Motor neuron (in vitro differentiated cells): ENCODE measurements around the gene FAM20C. TPM values are rescaled to one million over a fixed set of nuclear protein-coding genes. Genes with fewer than 3 reads are reported as not detected.
A peak's percentile ranks its signal among the peaks of the same experiment; 100 is the strongest.
"Not testable (repeated sequence)": the region's sequence is repeated elsewhere in the genome, so short reads cannot be mapped to it uniquely, and the experiment has no call there.

ENCODE experiments used
- ATAC-seq, 8 experiments: fragments of 200-7000 bp; cut with Tn5 transposase; replicated peaks in 6 of 8; 2 replicates each; pipeline ENCODE4 v1.8.0; 2021; ENCODE audit warnings: mild to moderate bottlenecking in 8 of 8, moderate library complexity in 8 of 8
- H3K27ac ChIP-seq, 2 donors: fragments of 250-450 bp; sonication (Bioruptor Pico); 2 replicates each; pipeline ENCODE4 v1.9.0; 2021; ENCODE audit warnings: antibody characterized with exemption in 2 of 2, mild to moderate bottlenecking in 2 of 2, moderate library complexity in 1 of 2
- H3K4me1 ChIP-seq, 2 donors: fragments of 250-450 bp; sonication (Bioruptor Pico); replicated peaks in 1 of 2; 2 replicates each; pipeline ENCODE4 v1.6.1; 2021; ENCODE audit warnings: antibody characterized with exemption in 2 of 2, mild to moderate bottlenecking in 2 of 2, moderate library complexity in 1 of 2
- H3K4me3 ChIP-seq, 5 donors: fragments of 250-450 bp; sonication (Bioruptor Pico); 2 replicates each; pipeline ENCODE4 v1.9.0; 2021; ENCODE audit warnings: antibody characterized with exemption in 5 of 5, mild to moderate bottlenecking in 5 of 5, moderate library complexity in 4 of 5
- WGBS, 10 experiments: fragments of 450-650 bp; shearing (Covaris generic); methylation state at CpG; one replicate each; pipeline ENCODE4 v1.0.0; 2022; 5-methylcytosine and 5-hydroxymethylcytosine counted together
- in situ Hi-C, 9 experiments: fragments of 400-800 bp; cut with MboI; loops; one replicate each; pipeline ENCODE4 v1.15.0; 2021; ENCODE audit warnings: low sequenced_read_pairs in 9 of 9, low pct_unique_long_range_greater_than_20kb in 2 of 9; ENCODE audit not compliant: unreplicated experiment in 9 of 9
- total RNA-seq, 8 experiments: library from RNA; unstranded; fragments of 300-600 nt; gene quantifications; 2 replicates each; pipeline versions ENCODE4 v1.2.3 to v1.2.4, GENCODE V29; 2022

Gene FAM20C
- total RNA-seq, 8 experiments from 2014 or later: 19.0 to 42.1 (median 22.9) TPM

DNA sequence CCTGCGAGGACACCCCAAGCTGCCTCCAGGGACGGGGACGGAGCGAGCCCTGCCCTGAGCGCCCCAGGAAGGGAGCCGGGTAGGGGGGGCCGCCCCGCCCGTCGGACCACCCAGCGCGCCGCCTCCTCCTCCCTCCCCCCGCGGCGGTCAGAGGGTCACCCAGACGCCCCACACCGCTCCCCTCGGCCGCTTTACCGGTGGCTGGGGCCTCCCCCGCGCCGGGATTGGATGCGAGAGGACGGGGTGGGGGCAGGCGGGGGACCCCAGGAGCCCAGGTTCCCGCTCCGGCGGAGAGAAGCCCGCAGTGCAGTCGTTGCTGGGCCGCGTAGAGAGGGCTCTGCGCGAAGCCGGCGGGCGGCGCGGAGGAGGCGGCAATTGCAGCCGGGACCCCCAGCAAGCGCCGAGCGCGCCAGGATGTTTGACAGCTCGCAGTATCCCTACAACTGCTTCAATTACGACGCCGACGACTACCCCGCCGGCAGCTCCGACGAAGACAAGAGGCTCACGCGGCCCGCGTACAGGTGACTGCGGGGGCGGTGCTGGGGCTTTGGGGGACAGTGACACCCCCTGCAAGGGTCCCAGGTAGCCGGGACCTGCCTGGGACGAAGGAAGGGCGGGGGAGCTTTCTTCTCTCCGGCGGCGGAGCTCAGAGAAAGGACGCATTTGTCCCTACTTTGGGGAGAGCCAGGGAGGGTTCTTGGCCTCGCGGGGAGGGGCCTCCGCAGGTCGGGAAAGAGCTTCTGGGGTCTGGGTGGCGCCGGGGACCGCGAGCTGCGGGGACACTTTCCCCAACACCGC, 97.6 kb downstream of the FAM20C start, which contains the start of gene FOXL3:
Gene FOXL3, plus strand, starts transcription at position 415 of the 798 bp plus-strand sequence. Its CDS starts 0 bp downstream, at position 415.
- Histone ChIP-seq H3K27ac (no peak within 1 kb of the TSS), H3K4me3 (no peak within 1 kb of the TSS), H3K4me1 (peaks cover 0 to 3% of the 10 kb centered on the region in 2 donors)
- 2 to 4% methylated on average over 4 to 17 of the region's 79 CpGs; no CpG with 5 or more reads in 8 of the 10 experiments for WGBS, 10 experiments
- no peak for ATAC-seq
- in situ Hi-C loops: no loop called here

DNA sequence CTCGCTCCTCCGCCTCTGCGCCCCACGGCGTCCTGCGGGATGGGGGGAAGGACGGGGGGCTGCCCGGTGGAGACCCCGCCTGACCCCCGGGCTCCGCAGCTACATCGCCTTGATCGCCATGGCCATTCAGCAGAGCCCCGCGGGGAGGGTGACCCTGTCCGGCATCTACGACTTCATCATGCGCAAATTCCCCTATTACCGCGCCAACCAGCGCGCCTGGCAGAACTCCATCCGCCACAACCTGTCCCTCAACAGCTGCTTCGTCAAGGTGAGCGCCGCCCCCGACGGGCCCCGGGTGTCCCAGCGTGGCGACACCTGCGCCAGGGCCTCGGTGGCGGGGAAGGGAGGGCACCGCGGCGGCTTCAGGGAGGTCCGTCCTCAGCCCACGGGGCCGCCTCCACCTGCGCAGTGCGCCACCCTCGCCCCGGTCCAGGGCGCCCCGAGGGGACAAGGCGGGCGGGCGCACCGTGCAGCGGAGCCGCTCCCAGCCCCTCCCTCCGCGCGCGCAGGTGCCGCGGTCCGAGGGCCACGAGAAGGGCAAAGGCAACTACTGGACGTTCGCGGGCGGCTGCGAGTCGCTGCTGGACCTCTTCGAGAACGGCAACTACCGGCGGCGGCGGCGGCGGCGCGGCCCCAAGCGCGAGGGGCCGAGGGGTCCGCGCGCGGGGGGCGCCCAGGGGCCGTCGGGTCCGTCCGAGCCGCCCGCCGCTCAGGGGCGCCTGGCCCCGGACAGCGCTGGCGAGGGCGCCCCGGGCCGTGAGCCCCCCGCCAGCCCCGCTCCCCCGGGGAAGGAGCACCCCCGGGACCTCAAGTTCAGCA, 98.4 kb downstream of the FAM20C start:
- Histone ChIP-seq H3K27ac (no peak overlapping the region), H3K4me3 (no peak overlapping the region), H3K4me1 (peaks cover 0 to 3% of the 10 kb centered on the region in 2 donors)
- WGBS, 10 experiments: 0% methylated on average over 2 of the region's 102 CpGs; no CpG with 5 or more reads in 9 of the 10 experiments
- peak in 2 of 8 experiments; percentile 24 to 32 for ATAC-seq
- in situ Hi-C loops: no loop called here

DNA sequence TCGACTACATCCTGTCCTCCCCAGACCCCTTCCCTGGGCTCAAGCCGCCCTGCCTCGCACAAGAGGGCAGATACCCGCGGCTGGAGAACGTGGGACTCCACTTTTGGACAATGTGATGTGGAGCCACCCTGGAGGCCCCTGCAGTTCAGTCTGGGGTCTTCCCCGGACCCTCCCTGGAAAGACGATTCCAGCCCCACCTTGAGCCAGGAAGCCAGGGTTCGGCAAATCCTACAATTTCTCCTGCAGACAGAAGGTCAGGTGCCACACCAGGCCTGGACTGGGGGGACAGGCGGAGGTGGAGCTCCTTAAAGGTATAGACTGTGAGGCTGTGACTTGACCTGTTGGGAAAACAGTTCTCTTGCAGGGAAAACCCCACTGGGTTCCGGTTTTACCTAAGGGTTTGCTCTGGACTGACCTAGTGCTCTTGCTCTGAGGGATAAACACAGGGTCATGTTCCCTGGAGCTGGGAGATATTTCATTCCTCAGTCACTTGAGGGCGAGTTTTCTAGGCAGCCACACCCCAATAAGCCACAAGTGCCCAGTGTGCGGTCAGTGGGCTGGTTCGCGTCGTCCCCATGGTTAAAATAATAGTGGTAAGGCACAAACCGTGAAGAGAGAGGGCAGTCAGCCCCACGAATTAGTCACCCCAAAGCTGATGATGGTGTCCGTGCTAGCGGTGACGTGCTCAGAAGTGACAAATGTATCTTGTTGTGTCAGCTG, 99.2 kb downstream of the FAM20C start:
- in situ Hi-C loops: no loop called here
- 47 to 80% (median 62%) methylated on average over 2 to 10 of the region's 21 CpGs; no CpG with 5 or more reads in 3 of the 10 experiments for WGBS, 10 experiments
- Histone ChIP-seq H3K4me3 (no peak overlapping the region), H3K4me1 (peaks cover 0 to 3% of the 10 kb centered on the region in 2 donors), H3K27ac (no peak overlapping the region)
- ATAC-seq: no peak

DNA sequence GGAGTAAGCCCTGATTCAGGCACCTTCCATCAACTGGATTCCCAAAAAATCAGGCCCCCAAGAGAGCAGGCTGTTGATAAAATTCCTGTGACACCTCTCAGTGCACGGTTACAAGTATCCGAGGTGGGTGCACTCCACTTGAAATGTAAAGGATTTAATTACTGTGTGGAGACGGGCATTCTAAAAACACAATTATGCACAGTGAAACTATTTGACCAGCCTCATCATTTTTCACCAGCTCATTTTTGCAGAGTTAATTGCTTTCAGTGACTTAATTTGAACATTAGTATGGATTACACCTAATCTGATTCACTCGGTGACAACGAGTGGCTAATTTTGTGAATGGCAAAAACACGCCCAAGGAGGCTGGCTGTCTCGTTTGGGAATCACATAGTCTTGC, 99.9 kb downstream of the FAM20C start:
- in situ Hi-C loops: no loop called here
- peaks cover 0 to 3% of the 10 kb centered on the region in 2 donors for H3K4me1 ChIP-seq
- no peak overlapping the region for H3K27ac ChIP-seq
- H3K4me3 ChIP-seq: no peak overlapping the region
- WGBS, 10 experiments: 18 to 100% (median 78%) methylated on average over 1 to 6 of the region's 7 CpGs
- no peak for ATAC-seq

DNA sequence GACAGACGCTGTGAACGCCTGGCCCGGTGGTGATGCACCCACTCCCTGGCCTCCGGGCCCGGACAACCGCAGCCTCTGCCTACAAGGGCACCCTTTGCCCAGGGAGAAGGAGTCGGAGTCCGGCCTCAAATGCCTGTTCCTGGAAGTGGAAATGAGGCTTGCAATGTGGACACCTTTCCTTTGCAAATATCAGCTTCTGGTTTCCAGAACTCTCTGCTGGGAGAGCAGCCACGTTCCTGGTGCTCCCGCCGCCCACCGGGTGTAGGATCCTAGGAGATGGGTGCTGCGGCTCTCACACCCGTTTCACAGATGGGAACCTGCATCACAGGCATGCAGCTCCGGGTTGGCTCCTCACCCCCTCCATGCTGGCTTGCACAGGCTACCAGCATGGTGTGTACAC, 100.5 kb downstream of the FAM20C start:
- no peak overlapping the region for H3K27ac ChIP-seq
- no peak for ATAC-seq
- WGBS, 10 experiments: 0 to 80% (median 71%) methylated on average over 1 to 10 of the region's 15 CpGs; no CpG with 5 or more reads in 5 of the 10 experiments
- no peak overlapping the region for H3K4me3 ChIP-seq
- H3K4me1 ChIP-seq: peaks cover 0 to 3% of the 10 kb centered on the region in 2 donors
- in situ Hi-C loops: no loop called here

DNA sequence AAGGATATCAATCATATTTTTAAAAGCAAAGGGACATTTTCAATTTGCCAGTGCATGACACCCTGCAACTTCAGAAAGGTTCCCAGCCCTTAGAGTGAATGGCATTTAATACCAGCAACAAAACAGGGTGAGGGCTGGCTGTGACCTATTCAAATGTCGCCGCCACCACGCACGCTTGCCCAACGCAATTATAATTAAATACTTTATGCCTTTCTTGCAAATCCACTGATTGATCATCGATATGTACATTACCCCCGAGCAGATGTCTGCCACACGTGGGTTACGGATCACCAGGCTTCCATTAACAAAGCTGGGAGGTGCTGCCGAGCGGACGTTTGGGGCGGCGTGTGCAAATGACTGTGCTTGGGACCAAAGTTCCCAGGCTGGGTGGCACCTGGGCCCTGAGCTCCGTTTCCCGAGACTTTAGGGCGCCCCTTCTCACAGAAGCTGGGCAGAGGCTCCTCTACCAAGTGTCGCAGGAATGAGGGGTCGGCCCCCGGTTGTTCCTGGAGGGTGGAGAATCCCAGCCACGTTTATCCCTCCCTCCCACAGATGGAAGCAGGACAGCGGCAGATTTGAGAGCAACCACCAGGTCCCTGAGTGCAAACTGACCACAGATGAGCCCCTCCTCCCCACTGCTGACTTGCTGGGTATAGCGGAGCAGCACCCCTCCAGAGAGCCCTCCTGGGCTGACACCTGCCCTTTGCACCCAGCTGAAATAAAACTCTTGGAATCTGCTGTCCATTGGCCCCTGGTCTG, 101.5 kb downstream of the FAM20C start:
- Histone ChIP-seq H3K4me3 (no peak overlapping the region), H3K4me1 (peaks cover 0 to 3% of the 10 kb centered on the region in 2 donors), H3K27ac (no peak overlapping the region)
- in situ Hi-C loops: no loop called here
- no peak for ATAC-seq
- 20 to 87% (median 52%) methylated on average over 1 to 14 of the region's 23 CpGs; no CpG with 5 or more reads in 2 of the 10 experiments for WGBS, 10 experiments

DNA sequence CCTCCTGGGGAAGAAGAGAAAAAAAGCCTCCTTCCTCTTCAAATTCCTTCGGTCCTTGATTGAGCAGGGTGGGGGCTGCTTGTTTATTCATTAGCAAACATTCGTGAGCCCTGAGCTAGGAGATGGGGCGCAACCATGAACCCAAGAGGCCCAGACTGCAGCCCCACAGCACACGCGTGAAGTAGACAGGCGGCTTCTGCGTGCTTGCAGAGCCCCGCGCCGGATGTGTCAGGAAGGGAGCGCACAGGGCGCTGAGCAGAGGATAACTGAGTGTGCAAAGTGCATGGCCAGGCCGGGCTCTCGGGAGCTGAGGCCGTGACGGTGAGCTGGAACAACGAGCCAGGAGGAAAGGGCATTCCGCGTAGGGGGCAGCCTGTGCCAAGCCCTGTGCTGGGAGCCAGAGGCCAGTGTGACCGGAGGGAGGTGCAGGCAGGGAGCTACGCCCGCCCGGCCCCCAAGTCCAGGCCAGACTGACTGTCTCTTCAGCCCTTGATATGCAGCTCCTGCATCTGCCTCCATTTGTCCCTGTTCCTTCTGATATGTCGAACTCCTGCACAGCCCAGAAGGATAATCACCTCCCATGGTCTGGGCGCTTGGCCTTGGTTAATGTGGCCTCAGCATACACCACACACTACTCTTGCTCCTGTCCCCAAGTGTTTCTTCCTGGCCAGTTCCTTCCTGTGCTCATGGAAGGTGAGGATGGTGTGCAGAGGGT, 102.2 kb downstream of the FAM20C start:
- no peak for ATAC-seq
- WGBS, 10 experiments: 47 to 100% (median 84%) methylated on average over 2 to 18 of the region's 25 CpGs; no CpG with 5 or more reads in 3 of the 10 experiments
- in situ Hi-C loops: no loop called here
- Histone ChIP-seq H3K4me3 (no peak overlapping the region), H3K27ac (no peak overlapping the region), H3K4me1 (peaks cover 0 to 3% of the 10 kb centered on the region in 2 donors)

DNA sequence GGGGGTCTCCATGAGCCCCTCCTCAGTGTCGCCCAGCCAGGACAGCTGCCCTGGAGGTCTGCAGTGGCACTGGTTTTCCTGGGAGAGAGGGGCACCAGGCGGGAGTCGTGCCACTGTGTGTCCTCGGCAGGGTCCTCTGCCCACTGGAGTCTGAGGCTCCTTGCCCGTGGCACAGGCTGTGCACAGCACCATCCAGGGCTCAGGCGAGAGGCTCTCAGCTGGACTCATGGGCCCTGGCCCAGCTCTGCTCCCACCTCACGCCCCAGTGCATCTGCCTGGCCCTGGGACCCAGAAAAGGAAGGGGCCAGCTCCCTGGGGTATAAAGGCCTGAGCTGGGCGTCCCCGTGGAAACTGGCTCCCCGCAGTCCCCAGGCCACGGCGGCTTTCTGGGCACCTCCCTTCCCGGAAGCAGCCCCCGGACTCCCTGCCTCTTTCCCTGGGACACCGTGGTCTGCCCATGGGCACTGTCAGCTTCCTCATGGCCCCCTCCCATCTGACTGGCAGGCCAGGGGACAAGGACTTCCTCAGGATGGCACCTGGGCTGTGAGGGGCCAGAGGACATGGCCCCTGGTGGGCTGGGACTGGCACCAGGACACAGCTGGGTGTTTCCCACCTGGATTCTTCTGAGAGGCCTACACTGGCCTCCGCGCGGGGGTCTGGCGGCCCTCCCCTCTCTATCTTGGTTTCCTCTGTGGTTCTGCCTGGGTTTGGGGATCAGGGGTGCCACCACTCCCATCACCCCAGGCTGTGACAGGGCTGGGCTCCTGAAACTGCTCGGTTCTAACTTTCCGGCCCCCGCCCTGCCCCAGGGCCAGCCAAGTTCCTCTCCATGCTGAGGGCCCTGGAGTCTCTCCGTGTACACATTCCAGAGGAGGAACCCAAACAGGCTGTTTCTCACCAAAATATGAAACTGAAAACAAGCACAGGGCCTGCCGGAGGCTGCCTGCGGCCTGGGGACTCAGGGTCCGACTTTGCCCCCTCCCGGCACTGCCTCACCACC, 103.1 kb downstream of the FAM20C start:
- H3K27ac ChIP-seq: no peak overlapping the region
- no peak overlapping the region for H3K4me3 ChIP-seq
- in situ Hi-C loops: no loop called here
- peaks cover 0 to 3% of the 10 kb centered on the region in 2 donors for H3K4me1 ChIP-seq
- 79 to 84% (median 84%) methylated on average over 1 to 7 of the region's 27 CpGs; no CpG with 5 or more reads in 6 of the 10 experiments for WGBS, 10 experiments
- peak in 3 of 8 experiments; percentile 68 to 95 (median 92) for ATAC-seq

DNA sequence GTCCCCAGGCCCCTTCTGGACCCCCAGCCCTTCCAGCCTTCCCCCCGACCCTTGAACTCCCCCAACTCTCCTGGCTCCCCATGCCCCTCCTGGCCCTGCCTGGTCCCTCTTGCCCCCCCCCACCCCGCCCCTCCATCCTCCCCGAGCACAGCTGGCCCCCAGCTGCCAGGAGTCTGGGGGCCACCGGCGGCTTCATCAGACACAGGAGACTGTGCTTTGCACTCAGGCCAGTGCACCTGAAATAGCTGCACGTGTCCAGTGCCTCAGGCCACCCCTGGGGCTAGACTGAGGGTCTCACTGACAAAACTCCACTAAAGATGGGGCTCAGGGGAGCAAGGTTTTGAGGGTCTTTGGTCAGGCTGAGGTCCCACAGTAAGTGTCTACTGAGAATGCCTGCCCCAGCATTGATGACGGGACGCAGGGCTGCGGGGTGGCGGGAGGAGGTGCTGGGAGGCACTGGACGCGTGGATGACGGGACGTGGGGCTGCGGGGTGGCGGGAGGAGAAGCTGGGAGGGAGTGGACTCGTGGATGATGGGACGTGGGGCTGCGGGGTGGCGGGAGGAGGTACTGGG, 104.1 kb downstream of the FAM20C start:
- no peak overlapping the region for H3K27ac ChIP-seq
- in situ Hi-C loops: no loop called here
- no CpG with 5 or more reads among the region's 20 CpGs for WGBS, 10 experiments
- H3K4me1 ChIP-seq: no peaks in the 10 kb centered on the region
- H3K4me3 ChIP-seq: no peak overlapping the region
- ATAC-seq: no peak

DNA sequence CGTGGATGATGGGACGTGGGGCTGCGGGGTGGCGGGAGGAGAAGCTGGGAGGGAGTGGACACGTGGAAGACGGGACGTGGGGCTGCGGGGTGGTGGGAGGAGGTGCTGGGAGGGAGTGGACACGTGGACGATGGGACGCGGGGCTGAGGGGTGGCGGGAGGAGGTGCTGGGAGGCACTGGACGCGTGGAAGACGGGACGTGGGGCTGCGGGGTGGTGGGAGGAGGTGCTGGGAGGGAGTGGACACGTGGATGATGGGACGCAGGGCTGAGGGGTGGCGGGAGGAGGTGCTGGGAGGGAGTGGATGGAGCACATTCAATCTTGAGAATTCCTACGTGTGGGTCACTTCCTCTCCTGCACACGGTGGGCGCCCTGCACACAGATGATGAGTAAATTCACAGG, 104.8 kb downstream of the FAM20C start:
- H3K4me1 ChIP-seq, ATAC-seq, H3K27ac ChIP-seq, H3K4me3 ChIP-seq, in situ Hi-C loops: not testable (repeated sequence)
- WGBS, 10 experiments: 80% methylated on average over 1 of the region's 24 CpGs; no CpG with 5 or more reads in 9 of the 10 experiments
